PFSK-1 (cell line): Measurements from ENCODE around the gene DNTT.

Source experiments
- POLR2AphosphoS5 ChIP-seq: IDR thresholded peaks from 2 replicates; pipeline ENCODE4 v1.6.1; 2012; ENCODE audit warnings: low read depth, mild to moderate bottlenecking, control low read depth, low read length, moderate library complexity
- REST ChIP-seq, 2 experiments: IDR thresholded peaks; 2 replicates each; pipeline versions ENCODE4 v1.6.1 to v1.8.0; 2011 to 2012; ENCODE audit warnings: low read depth in 2 of 2, low read length in 2 of 2, control low read depth in 1 of 2, inconsistent platforms in 1 of 2, mild to moderate bottlenecking in 1 of 2, moderate library complexity in 1 of 2; ENCODE audit not compliant: insufficient read depth in 1 of 2
- SIN3A ChIP-seq: IDR thresholded peaks from 2 replicates; pipeline ENCODE4 v1.6.1; 2012; ENCODE audit warnings: mild to moderate bottlenecking, low read length, moderate library complexity, borderline replicate concordance; ENCODE audit not compliant: insufficient read depth
- TAF1 ChIP-seq: IDR thresholded peaks from 2 replicates; pipeline ENCODE4 v1.6.1; 2012; ENCODE audit warnings: low read length, control low read depth, borderline replicate concordance; ENCODE audit not compliant: insufficient read depth

- TF ChIP-seq TAF1 (no peak), POLR2AphosphoS5 (no peak), SIN3A (no peak), REST (IDR thresholded peaks at IDR 0.05; ENCODE audit: insufficient read depth in 1 of 2, low read depth in 2 of 2, low read length in 2 of 2) (no peak)
Observed at GRCh38 chr10:96309628-96310320, 5.5 kb downstream of the DNTT start.
